HG03025 (cell line): ENCODE measurements around the gene CST9.
"Not testable (repeated sequence)": the region's sequence is repeated elsewhere in the genome, so short reads cannot be mapped to it uniquely, and the experiment has no call there.

Experiments used
- ATAC-seq: cut with Tn5 transposase; IDR thresholded peaks from one replicate; pipeline ENCODE4 v1.9.1; 2021; ENCODE audit warnings: mild to moderate bottlenecking, moderate library complexity; ENCODE audit not compliant: unreplicated experiment, low FRiP score

CST9 gene

GRCh38 chr20:23624324-23624691 lies 18.6 kb upstream of the CST9 start:
- no peak for ATAC-seq

GRCh38 chr20:23623666-23624323 lies 18.1 kb upstream of the CST9 start:
- ATAC-seq, result no peak

- ATAC-seq, result no peak
Observed at GRCh38 chr20:23622839-23623343, 17.2 kb upstream of the CST9 start.

- ATAC-seq, result not testable (repeated sequence)
Observed at GRCh38 chr20:23622401-23622800, 16.7 kb upstream of the CST9 start.

- not testable (repeated sequence) for ATAC-seq
Observed at GRCh38 chr20:23620670-23621386, 15.1 kb upstream of the CST9 start.

GRCh38 chr20:23614163-23614562 lies 8.4 kb upstream of the CST9 start:
- ATAC-seq, result no peak

- no peak for ATAC-seq
Observed at GRCh38 chr20:23613676-23614075, 8.0 kb upstream of the CST9 start.

GRCh38 chr20:23612396-23612795 lies 6.7 kb upstream of the CST9 start:
- no peak for ATAC-seq

- no peak for ATAC-seq
Observed at GRCh38 chr20:23609486-23610109, 3.9 kb upstream of the CST9 start.

- ATAC-seq, result no peak
Observed at GRCh38 chr20:23608251-23608846, 2.6 kb upstream of the CST9 start.

- ATAC-seq, result no peak
Observed at GRCh38 chr20:23607497-23608245, 2.0 kb upstream of the CST9 start.

- ATAC-seq, result peak; percentile 85
Observed at GRCh38 chr20:23606652-23607049, 934 bp upstream of the CST9 start.

- no peak for ATAC-seq
Observed at GRCh38 chr20:23604306-23604705, 1.4 kb downstream of the CST9 start.

- ATAC-seq, result no peak
Observed at GRCh38 chr20:23603321-23603720, 2.4 kb downstream of the CST9 start.

GRCh38 chr20:23602699-23603098 lies 3.0 kb downstream of the CST9 start:
- no peak for ATAC-seq

- ATAC-seq, result no peak
Observed at GRCh38 chr20:23602241-23602640, 3.5 kb downstream of the CST9 start.

GRCh38 chr20:23601715-23602114 lies 4.0 kb downstream of the CST9 start:
- no peak for ATAC-seq

GRCh38 chr20:23598481-23598880 lies 7.2 kb downstream of the CST9 start:
- no peak for ATAC-seq

- ATAC-seq, result no peak
Observed at GRCh38 chr20:23596579-23597250, 9.0 kb downstream of the CST9 start.

- no peak for ATAC-seq
Observed at GRCh38 chr20:23595941-23596340, 9.8 kb downstream of the CST9 start.
